Activated T-cell treated with anti-CD3 and anti-CD28 coated beads, Interleukin-2, amount 50 U/mL, for 24 hours (primary cell): ENCODE results near the gene SHLD3.
"Not testable (repeated sequence)": the region's sequence is repeated elsewhere in the genome, so short reads cannot be mapped to it uniquely, and the experiment has no call there.

Source experiments
- DNase-seq: peaks from one replicate; pipeline ENCODE4 v3.0.0-alpha.2; 2020
- H3K27ac Mint-ChIP-seq: 2 replicates; pipeline ENCODE4 v1.8.0; 2020; ENCODE audit warnings: mild to moderate bottlenecking, mixed read lengths
- H3K27me3 Mint-ChIP-seq: 2 replicates; pipeline ENCODE4 v1.8.0; 2020; ENCODE audit warnings: mixed read lengths
- H3K36me3 Mint-ChIP-seq: 2 replicates; pipeline ENCODE4 v1.8.0; 2020; ENCODE audit warnings: low read depth, mixed read lengths
- H3K4me1 Mint-ChIP-seq: 2 replicates; pipeline ENCODE4 v1.8.0; 2020; ENCODE audit warnings: low read depth, mixed read lengths
- H3K4me3 Mint-ChIP-seq: 2 replicates; pipeline ENCODE4 v1.8.0; 2020; ENCODE audit warnings: mild to moderate bottlenecking, moderate library complexity, mixed read lengths
- H3K9me3 Mint-ChIP-seq: 2 replicates; pipeline ENCODE4 v1.8.0; 2020; ENCODE audit warnings: mixed read lengths

The SHLD3 gene, protein sequence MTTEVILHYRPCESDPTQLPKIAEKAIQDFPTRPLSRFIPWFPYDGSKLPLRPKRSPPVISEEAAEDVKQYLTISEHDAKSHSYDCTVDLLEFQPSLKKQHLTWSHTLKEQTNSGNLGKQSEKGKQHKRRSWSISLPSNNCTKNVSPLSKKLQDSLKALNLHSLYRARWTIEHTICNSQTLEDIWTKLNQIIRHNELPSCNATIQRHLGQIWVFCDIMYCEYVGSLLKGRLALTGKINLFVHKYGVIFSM

DNA sequence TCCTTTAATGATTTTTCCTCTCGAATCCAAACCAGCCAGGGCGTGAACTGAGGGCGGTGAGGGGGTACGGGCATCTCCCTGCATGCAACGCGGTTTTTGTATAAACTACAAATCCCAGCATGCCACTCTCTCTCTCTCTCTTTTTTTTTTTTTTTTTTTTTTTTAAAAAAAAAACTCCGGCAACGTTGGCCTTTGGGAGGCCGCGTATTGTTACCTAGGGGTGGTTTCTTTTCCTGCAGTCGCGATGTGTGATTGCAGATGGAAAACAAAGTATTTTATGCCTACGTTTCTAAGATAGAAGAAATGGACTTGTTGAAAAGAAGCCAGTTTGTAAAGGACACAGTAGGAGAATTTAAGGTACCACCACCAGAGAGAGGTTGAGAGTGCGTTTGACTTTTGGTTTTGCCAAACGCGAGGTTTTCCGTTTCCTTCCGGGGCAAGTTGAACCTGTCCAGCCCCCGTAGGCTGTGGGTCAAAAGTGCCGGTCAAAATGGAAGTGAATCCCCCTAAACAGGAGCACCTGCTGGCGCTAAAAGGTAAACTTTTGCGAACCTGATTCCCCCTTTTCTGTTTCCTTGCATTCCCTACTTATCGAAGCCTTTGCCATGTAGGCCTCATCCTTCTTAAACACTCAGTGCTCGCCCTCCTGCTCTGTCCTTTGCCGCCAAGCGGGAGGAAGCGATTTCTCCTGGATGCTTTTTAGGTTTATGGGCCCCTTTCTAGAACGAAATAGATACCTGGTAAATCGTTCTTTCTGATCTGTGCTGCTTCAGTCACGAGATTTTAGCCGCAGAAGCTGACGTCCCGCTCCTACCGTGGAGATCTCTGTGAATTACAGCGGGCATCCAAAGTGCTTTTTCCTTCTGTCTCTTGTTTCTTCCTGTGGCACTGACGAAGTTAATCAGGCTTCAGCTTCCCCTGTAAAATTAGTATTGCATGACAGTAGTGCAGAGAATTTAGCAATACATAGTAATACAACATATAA is at the start of gene SHLD3, which contains the start of gene TRAPPC13:
Gene SHLD3, plus strand, starts transcription at position 457 of the 985 bp plus-strand sequence. CDS start 4,561 bp downstream, outside the sequence.
Gene TRAPPC13, plus strand, starts transcription at position 457 of the 985 bp plus-strand sequence. Its CDS starts 34 bp downstream, at position 491.
- Mint-ChIP-seq H3K27ac (peak within 1 kb of the TSS; percentile 100), H3K36me3 (peaks cover 52% of the 10 kb centered on the region), H3K4me3 (peak within 1 kb of the TSS; percentile 89), H3K27me3 (no peaks in the 10 kb centered on the region), H3K4me1 (peaks cover 49% of the 10 kb centered on the region), H3K9me3 (no peaks in the 10 kb centered on the region)
- DNase-seq = peak; percentile 81

DNA sequence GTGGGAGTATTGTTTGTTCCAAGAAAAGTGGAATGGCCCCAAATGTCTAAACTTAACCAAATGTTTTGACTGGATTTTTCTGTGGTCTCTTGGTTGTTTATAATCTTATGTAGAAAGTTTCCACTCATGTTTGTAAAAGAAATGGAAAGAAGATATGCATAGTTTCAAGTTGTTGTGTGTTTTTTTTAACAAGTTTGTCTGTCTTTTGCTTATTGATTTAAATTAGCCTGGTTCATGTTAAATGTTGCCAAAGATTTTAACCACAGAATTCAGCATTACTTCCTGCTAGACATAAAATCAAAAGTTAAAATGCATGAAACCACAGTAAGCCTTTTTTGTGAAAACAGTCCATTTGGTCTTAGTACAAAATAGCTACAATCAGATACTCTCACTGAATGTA is 47.7 kb upstream of the SHLD3 start:
- peaks cover 85% of the 10 kb centered on the region for H3K36me3 Mint-ChIP-seq
- H3K27me3 Mint-ChIP-seq = no peaks in the 10 kb centered on the region
- no peak for DNase-seq
- H3K4me1 Mint-ChIP-seq = peaks cover 38% of the 10 kb centered on the region
- no peaks in the 10 kb centered on the region for H3K9me3 Mint-ChIP-seq
- peak overlapping the region; percentile 81 for H3K27ac Mint-ChIP-seq
- no peak overlapping the region for H3K4me3 Mint-ChIP-seq

DNA sequence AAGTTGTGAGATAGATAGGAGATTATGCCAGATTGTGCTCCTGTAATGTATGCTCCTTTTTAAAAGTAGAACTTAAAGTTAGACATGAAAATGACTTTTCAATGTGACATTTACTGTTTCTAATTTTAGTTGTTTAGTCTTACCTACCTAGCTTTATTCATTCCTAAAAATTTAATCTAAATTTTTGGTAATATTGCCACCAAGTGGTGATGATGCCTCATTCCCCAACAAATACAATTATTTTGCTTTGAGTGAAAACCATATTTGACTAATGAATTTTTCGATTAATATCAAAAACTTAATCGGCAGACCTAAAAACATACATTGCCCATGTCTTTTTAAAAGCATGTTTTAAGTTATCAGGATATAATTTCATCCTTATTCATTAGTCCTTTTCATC is 36.1 kb upstream of the SHLD3 start:
- Mint-ChIP-seq H3K27me3 (no peaks in the 10 kb centered on the region), H3K9me3 (no peaks in the 10 kb centered on the region), H3K36me3 (peaks cover 75% of the 10 kb centered on the region), H3K4me3 (no peak overlapping the region), H3K27ac (no peak overlapping the region), H3K4me1 (no peaks in the 10 kb centered on the region)
- no peak for DNase-seq

DNA sequence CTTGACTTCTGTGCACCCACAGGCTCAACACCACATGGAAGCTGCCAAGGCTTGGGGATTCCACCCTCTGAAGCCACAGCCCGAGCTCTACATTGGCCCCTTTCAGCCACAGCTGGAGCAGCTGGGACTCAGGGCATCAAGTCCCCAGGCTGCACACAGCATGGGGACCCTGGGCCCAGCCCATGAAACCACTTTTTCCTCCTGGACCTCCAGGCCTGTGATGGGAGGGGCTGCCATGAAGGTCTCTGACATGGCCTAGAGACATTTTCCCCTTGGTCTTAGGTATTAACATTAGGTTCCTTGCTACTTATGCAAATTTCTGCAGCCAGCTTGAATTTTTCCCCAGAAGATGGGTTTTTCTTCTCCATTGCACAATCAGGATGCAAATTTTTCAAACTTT is 23.1 kb upstream of the SHLD3 start:
- H3K27me3 Mint-ChIP-seq, H3K4me3 Mint-ChIP-seq, DNase-seq, H3K27ac Mint-ChIP-seq, H3K4me1 Mint-ChIP-seq: not testable (repeated sequence)
- H3K9me3 Mint-ChIP-seq = peaks cover 12% of the 10 kb centered on the region
- peaks cover 92% of the 10 kb centered on the region for H3K36me3 Mint-ChIP-seq

DNA sequence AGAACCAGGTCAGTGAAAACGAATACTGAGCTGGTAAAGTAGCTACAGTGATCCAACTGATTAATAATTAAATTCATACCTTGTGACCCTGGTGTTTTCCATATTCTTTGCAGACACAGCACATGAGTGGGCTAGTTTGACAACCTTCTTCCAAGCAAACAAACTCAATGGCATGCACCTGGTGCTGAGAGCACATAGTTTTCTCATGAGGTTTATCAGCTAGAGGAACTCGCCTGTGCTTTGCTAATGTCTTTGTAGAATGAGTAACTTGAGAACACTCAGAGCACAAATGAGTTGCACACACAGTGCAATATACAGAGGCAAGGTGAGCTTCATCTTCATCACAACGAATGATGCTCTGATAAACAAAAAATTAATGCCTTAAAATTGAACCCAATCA is 13.3 kb upstream of the SHLD3 start:
- Mint-ChIP-seq H3K4me1 (peaks cover 6% of the 10 kb centered on the region), H3K9me3 (no peaks in the 10 kb centered on the region), H3K27me3 (no peaks in the 10 kb centered on the region), H3K4me3 (no peak overlapping the region), H3K27ac (no peak overlapping the region), H3K36me3 (peaks cover 83% of the 10 kb centered on the region)
- DNase-seq = no peak

DNA sequence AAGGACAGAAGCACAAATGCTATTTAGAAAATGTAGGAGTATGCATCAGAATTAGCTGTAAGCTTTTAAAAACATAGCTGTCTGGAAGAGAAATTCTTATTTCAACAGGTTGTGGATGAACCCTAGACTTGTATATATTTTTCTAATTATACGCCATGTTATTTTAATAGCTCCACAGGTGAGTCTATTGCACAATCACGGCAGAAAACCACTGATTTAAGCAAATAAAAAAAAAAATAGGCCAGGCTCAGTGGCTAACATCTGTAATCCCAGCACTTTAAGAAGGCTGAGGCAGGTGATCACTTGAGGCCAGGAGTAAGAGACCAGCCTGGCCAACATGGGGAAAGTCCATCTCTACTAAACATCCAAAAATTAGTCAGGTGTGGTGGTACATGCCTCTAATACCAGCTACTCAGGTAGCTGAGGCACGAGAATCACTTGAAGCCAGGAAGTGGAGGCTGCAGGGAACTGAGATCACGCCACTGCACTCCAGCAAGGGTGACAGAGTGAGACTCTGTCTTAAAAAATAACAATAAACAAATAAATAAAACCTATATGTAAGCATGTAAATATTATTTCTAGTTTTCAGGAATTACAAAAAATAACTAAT is 12.4 kb upstream of the SHLD3 start:
- H3K4me1 Mint-ChIP-seq = peaks cover 6% of the 10 kb centered on the region
- H3K27ac Mint-ChIP-seq = no peak overlapping the region
- H3K4me3 Mint-ChIP-seq = no peak overlapping the region
- H3K36me3 Mint-ChIP-seq = peaks cover 78% of the 10 kb centered on the region
- no peaks in the 10 kb centered on the region for H3K27me3 Mint-ChIP-seq
- no peak for DNase-seq
- H3K9me3 Mint-ChIP-seq = no peaks in the 10 kb centered on the region

DNA sequence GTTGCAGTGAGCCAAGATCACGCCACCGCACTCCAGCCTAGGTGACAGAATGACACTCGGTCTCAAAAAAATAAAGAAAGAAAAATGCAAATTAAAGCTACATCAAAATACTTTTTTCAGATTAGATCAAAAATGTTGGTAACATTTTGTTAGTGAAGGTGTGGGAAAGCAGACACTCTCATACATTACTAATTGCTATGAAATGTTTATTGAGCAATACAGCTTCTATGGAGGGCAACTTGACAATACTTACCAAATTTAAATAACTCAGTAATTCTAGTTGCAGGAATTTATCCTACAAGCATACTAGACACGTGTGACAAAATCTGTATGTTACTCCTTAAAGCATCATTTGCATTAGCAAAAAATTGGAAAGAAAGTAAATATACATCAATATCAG is 4.8 kb upstream of the SHLD3 start:
- no peak for DNase-seq
- H3K9me3 Mint-ChIP-seq = no peaks in the 10 kb centered on the region
- H3K27ac Mint-ChIP-seq = no peak overlapping the region
- H3K27me3 Mint-ChIP-seq = no peaks in the 10 kb centered on the region
- peaks cover 45% of the 10 kb centered on the region for H3K36me3 Mint-ChIP-seq
- H3K4me3 Mint-ChIP-seq = no peak overlapping the region
- H3K4me1 Mint-ChIP-seq = peaks cover 40% of the 10 kb centered on the region

DNA sequence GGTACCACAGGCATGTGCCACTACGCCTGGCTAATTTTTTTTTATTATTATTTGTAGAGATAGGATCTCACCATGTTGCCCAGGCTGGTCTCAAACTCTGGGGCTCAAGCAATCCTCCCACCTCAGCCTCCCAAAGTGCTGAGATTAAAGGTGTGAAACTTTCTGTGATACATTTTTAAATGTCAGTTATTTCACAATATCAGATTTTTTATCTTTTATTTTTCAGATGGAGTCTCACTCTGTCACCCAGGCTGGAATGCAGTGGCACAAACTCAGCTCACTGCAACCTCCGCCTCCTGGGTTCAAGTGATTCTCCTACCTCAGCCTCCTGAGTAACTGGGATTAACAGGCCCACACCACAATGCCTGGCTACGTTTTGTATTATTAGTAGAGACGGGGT is 2.9 kb upstream of the SHLD3 start:
- peaks cover 45% of the 10 kb centered on the region for H3K4me1 Mint-ChIP-seq
- H3K27me3 Mint-ChIP-seq, DNase-seq, H3K9me3 Mint-ChIP-seq: not testable (repeated sequence)
- H3K36me3 Mint-ChIP-seq = peaks cover 44% of the 10 kb centered on the region
- peak overlapping the region; percentile 14 for H3K27ac Mint-ChIP-seq
- peak overlapping the region; percentile 89 for H3K4me3 Mint-ChIP-seq

DNA sequence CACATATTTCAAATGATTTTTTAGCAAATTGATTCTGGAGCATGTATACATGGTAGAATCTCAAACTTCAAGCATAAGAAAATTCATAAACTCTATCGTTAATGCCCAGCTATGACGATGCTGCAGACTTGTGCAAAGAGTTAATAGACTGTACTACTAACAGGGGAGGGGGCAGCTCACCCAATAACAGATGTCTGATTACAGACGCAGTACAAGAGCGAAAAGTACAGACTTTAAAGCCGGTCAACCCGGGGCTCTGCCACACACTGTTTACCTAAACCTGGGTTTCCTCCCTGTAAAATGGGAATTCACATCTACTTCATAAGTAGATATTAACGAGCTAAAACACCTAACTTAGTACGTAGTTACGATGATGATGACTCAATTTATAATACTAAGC is 1.3 kb upstream of the SHLD3 start:
- Mint-ChIP-seq H3K36me3 (peaks cover 46% of the 10 kb centered on the region), H3K9me3 (no peaks in the 10 kb centered on the region), H3K27ac (peak overlapping the region; percentile 100), H3K4me3 (peak overlapping the region; percentile 89), H3K4me1 (peaks cover 51% of the 10 kb centered on the region), H3K27me3 (no peaks in the 10 kb centered on the region)
- no peak for DNase-seq

DNA sequence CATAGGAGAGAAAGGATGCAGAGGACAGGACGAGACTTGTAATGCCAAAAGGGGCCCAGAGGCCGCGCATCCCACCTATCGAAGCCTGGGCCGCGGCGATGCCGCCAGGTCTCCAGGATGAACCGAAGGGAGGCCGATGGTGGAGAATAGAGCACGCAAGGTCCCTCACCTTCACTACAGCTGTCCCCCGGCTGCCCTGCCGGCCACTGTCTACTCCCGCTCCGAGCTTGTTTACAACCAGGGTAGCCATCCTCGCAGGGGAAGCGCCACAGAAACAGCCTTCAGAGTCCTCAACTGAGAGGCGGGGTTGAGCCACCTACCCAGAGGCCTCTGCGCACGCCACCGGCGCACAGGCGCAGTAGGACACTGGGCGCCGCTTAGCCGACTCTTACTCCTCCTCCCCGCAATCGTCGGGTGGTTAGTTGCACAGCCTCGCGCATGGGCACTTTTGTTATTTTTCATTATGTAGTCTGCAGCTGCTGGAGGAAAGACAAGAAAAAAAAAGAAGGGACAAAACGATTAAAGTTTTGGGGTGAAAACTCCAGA is 729 bp upstream of the SHLD3 start, which contains the start of gene TRIM23:
Gene TRIM23, minus strand, starts transcription at position 309 of the 546 bp plus-strand sequence. Its CDS starts 59 bp downstream, at position 250.
- Mint-ChIP-seq H3K4me3 (peak within 1 kb of the TSS; percentile 89), H3K4me1 (peaks cover 46% of the 10 kb centered on the region), H3K27ac (peak within 1 kb of the TSS; percentile 100), H3K36me3 (peaks cover 48% of the 10 kb centered on the region), H3K27me3 (no peaks in the 10 kb centered on the region), H3K9me3 (no peaks in the 10 kb centered on the region)
- peak; percentile 89 for DNase-seq

DNA sequence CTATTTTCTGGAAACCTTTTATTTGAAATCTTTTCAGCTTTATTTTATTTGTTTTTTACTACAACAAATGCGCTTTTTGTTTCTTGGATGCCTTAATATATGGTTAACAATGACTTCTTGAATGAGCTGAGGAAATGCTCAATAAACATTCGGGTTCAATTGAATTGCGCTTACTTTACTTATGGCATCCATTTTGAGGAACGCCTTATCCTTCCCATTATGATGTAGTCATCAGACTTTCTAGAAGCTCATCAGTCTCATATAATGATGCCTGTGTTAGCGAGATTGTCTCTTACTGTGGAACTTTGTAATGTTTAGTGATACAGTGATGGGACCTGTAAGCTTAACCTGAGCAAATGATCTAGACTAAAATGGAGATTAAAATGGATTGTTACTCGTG is 916 bp downstream of the SHLD3 start:
- no peak for DNase-seq
- Mint-ChIP-seq H3K27me3 (no peaks in the 10 kb centered on the region), H3K36me3 (peaks cover 58% of the 10 kb centered on the region), H3K4me3 (peak overlapping the region; percentile 89), H3K4me1 (peaks cover 50% of the 10 kb centered on the region), H3K27ac (peak overlapping the region; percentile 100), H3K9me3 (no peaks in the 10 kb centered on the region)

DNA sequence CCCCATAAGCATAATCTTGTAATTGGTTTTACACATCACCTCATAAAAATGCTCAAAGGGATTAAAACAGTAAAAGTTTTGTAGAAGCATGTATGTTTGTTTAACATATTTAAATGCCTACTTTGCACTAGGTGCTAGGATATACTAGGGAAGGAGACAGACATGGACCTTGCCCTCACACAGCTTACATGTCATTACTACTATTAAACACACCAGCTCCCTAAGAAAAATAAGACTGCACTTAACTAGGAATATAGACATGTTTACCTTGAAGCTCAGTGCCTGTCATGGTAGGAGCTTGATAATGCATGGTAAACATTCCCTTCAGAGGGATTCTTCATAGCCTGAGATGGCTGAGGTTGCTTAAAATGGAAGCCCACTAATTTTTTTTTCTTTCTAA is 6.2 kb downstream of the SHLD3 start:
- Mint-ChIP-seq H3K36me3 (peaks cover 49% of the 10 kb centered on the region), H3K27me3 (no peaks in the 10 kb centered on the region), H3K4me1 (peaks cover 34% of the 10 kb centered on the region), H3K9me3 (no peaks in the 10 kb centered on the region), H3K27ac (no peak overlapping the region), H3K4me3 (no peak overlapping the region)
- no peak for DNase-seq

DNA sequence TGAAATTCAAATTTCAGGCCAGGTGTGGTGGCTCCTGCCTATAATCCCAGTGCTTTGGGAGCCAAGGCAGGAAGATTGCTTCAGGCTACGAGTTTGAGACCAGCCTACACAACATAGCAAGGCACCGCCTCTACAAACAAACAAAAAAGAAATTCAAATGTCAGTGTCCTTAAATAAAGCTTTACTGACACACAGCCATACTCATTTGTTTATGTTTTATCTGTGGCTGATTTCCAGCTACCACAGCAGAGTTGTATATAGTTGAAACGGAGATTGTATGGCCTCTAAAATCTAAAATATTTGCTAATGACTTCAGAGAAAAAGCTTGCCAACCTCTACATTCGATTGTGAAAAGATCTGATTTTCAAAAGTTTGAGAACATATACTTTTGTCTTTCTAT is 15.4 kb downstream of the SHLD3 start:
- no peak overlapping the region for H3K27ac Mint-ChIP-seq
- no peaks in the 10 kb centered on the region for H3K4me1 Mint-ChIP-seq
- no peaks in the 10 kb centered on the region for H3K27me3 Mint-ChIP-seq
- no peak overlapping the region for H3K4me3 Mint-ChIP-seq
- H3K36me3 Mint-ChIP-seq = peaks cover 68% of the 10 kb centered on the region
- no peaks in the 10 kb centered on the region for H3K9me3 Mint-ChIP-seq
- DNase-seq = no peak

DNA sequence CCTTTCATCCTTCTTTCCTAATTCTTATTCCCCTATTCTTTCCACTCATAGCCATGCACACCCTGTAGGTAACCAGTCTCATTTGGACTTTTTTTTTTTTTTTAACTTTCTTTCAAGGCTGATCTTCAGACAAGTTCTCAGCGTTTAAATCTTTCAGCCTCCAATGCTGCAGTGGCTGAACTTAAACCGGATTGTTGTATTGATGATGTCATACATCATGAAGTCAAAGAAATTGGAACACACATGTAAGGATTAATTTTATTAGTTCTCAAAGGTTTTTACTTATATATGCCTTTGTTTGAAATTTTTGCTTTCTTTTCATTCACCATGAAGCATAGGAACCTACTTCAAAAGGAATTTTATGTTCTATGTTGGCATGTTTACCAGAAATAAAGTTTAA is 22.1 kb downstream of the SHLD3 start:
- H3K4me3 Mint-ChIP-seq = no peak overlapping the region
- no peaks in the 10 kb centered on the region for H3K9me3 Mint-ChIP-seq
- peaks cover 58% of the 10 kb centered on the region for H3K36me3 Mint-ChIP-seq
- no peaks in the 10 kb centered on the region for H3K27me3 Mint-ChIP-seq
- DNase-seq = no peak
- H3K27ac Mint-ChIP-seq = no peak overlapping the region
- H3K4me1 Mint-ChIP-seq = peaks cover 3% of the 10 kb centered on the region
